Measurements from ENCODE around the gene TMEM270.
"Not testable (repeated sequence)": the region's sequence is repeated elsewhere in the genome, so short reads cannot be mapped to it uniquely, and the experiment has no call there.

The TMEM270 gene

GRCh38 chr7:73832806-73833205, 28.2 kb upstream of the TMEM270 start:
- DNase-seq (ENCODE audit: low read depth in 2 of 2), result no peak

DNA sequence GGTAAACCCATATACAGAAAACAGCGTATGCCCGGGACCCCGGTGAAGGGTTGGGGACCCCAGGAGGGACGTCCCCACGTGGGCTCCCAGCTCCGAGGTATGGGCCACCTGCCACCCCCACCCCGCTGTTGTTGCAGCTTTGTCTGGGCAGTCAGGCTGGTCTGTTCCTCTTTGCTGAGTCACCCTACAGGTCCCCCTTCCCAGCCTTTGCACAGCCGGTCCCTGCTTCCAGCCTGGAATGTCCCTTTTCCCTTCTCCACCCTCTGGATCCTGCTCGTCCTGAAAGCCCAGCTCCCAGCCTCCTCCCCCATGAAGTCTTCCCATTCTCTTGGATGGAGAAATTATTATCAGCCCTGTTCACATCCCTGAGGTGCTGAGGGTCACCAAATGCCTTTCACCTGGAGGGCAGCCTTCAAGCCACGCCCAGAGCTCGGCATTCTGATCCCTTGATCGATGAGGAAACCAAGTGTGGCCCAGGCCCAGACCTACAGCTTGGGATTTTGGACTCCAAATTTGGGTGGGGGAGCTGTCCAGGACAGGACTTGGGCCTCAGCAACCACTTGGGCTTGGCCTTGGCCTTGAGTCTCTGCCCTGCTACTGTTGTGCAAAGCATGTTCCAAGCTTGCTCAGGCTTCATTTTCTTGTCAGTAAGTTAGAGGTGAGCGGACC, 27.6 kb upstream of the TMEM270 start:
- DNase-seq (ENCODE audit: low read depth in 2 of 2), result no peak

- no peak for DNase-seq (ENCODE audit: low read depth in 2 of 2)
Observed at GRCh38 chr7:73834626-73835191, 26.2 kb upstream of the TMEM270 start.

DNA sequence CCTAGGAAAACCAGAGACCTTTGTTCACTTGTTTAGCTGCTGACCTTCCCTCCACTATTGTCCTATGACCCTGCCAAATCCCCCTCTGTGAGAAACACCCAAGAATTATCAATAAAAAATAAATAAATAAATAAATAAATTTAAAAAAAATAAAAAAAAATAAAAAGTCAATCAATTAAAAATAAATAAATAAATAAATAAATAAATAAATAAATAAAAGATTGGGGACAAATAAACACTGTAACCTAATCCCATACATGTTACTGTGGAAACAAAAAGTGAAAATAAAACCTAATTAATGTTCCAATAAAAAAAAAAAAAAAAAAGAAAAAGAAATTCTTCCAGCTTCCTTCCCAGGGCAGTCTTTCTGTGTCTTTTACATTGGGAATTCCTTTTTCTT, 23.8 kb upstream of the TMEM270 start:
- not testable (repeated sequence) for DNase-seq (ENCODE audit: low read depth in 2 of 2)

DNA sequence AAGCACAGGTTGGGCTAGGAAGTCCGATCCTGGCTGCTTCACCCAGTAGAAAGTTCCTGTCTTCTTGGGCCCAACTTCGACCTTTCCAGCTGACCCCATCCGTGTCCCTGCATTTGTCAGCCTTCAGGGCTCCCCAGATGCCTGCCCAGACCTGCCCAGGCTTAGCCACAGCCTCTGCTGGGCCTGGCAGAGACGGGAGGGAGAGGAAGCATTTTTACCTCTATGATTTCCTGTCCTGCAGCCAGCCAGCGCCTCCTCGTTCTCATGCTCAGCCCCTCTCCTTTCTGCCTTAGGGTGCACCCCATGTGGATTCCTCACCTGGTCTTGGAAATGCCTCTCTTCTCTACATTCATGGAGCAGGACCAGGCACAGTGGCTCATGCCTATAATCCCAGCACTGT, 22.3 kb upstream of the TMEM270 start:
- DNase-seq (ENCODE audit: low read depth in 2 of 2), result no peak

DNA sequence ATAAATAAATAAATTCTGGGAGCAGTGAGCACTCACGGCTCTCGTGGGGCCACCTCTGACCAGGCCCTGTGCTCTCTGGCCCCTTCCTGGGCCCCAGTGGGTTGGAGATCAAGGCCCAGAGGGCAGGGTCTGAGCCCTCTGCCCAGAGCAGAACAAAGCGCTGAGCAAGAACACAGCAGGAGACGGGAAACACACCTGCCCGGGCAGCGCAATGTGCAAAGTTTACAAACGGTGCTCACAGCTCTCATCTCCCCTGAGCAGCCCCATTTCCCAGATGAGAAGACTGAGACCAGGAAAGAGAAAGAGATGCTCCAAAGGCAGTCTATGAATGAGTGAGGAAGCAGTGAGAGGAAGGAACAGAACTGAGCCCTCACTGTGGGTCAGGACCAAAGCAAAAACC, 21.7 kb upstream of the TMEM270 start:
- DNase-seq (ENCODE audit: low read depth in 2 of 2), result no peak

GRCh38 chr7:73839743-73840714, 20.9 kb upstream of the TMEM270 start:
- no peak for DNase-seq (ENCODE audit: low read depth in 2 of 2)

- no peak for DNase-seq (ENCODE audit: low read depth in 2 of 2)
Observed at GRCh38 chr7:73840715-73841379, 20.1 kb upstream of the TMEM270 start.

GRCh38 chr7:73841689-73842066, 19.3 kb upstream of the TMEM270 start:
- DNase-seq (ENCODE audit: low read depth in 2 of 2), result no peak

DNA sequence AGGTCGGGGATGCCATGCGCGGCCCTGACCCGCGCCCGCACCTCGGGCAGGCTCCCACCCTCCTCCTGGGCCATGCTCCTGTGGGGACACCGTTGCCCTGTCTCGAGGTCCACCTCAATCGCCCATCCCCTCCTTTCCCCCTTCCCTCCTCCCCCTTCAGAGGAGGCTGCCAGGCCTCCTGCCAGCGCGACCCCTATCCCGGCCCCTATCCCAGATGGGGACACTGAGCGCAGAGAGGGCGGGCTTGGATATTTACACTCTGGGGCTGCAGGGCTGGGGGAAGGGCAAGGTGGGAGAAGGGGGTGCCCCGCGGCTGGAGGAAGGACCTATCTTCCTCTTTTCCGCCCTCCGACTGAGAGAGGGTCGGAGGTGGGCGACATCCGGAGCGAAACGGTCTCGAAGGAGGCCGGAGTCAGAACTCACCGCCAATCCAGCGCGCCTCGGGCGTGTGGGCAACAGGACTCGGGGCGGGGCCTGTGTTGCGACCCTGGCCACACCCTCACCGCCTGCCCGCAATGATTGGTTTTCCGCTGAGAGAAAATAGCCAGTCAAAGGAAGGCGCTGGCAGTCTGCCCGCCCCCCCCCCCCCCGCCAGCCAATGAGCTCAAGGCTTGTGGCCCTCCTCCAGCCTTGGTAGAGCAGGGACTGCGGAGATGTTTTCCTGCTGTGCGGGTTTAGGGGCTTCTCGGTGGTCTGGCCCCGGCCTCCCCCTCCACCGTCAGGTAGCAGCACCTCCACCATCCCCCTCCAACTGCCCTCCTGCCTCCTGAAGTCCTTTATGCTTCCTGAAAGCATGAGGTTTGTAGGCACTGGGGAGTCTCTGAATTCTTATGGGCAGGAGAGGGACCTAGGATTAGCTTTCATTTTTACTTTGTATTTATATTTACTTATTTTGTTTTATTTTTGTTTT, 18.6 kb upstream of the TMEM270 start, which contains the start of gene METTL27:
Gene METTL27 (minus strand): TSS at position 450 of the 910 bp plus-strand sequence. CDS start 376 bp downstream, at position 74.
- peak; percentile 73 to 74 for DNase-seq (ENCODE audit: low read depth in 2 of 2)

DNA sequence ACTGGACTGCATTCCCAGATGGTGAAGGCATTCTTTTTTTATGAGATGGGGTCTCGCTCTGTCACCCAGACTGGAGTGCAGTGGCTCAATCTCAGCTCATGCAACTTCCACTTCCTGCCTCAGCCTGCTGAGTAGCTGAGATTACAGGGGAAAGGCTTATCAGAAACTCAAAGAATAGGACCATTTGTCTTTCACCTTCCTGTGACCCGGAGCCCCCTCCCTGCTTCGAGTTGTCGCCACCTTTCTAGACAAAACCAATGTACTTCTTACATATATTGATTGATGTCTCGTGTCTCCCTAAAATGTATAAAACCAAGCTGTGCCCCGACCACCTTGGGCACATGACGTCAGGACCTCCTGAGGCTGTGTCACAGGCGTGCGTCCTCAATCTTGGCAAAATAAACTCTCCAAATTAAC, 16.8 kb upstream of the TMEM270 start:
- DNase-seq (ENCODE audit: low read depth in 2 of 2), result no peak

DNA sequence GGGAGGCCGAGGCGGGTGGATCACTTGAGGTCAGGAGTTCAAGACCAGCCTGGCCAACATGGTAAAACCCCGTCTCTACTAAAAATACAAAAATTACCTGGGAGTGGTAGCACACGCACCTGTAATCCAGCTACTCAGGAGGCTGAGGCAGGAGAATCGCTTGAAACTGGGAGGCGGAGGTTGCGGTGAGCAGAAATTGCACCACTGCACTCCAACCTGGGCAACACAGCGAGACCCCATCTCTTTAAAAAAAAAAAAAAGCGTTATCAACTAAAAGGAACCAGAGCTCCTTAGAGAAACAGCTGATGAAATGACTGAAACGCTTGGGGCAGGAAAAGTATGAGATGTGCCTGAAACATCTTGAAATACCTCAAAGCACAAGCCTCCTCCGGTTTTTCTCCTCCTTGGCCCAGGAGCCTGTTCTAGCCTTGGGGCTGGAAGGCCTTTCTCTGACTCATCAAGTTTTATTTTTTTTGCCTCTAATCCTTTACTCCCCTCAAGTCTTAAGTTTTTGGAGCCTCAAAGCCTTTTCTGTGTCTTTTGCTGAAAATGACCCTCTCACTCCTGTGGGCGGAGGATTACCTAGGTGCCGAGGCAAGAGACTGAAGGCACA, 16.0 kb upstream of the TMEM270 start:
- DNase-seq (ENCODE audit: low read depth in 2 of 2), result no peak

DNA sequence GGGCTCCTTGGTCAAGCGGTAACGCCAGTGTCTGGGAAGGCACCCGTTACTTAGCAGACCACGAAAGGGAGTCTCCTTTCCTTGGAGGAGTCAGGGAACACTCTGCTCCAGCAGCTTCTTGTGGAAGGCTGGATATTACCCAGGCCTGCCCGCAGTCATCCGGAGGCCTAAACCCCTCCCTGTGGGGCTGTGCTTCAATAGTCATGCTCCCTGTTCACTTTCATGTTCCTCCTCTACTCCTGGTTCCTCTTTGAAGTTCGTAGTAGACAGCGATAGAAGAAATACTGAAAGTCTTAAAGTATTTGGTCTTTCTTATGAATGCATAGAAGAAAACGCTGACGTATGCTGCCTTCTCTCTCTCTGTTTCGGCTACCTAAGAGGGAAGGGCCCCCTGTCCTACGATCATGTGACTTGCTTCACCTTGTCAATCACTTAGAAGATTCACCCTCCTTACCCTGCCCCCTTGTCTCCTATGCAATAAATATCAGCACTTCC, 15.2 kb upstream of the TMEM270 start:
- not testable (repeated sequence) for DNase-seq (ENCODE audit: low read depth in 2 of 2)

DNA sequence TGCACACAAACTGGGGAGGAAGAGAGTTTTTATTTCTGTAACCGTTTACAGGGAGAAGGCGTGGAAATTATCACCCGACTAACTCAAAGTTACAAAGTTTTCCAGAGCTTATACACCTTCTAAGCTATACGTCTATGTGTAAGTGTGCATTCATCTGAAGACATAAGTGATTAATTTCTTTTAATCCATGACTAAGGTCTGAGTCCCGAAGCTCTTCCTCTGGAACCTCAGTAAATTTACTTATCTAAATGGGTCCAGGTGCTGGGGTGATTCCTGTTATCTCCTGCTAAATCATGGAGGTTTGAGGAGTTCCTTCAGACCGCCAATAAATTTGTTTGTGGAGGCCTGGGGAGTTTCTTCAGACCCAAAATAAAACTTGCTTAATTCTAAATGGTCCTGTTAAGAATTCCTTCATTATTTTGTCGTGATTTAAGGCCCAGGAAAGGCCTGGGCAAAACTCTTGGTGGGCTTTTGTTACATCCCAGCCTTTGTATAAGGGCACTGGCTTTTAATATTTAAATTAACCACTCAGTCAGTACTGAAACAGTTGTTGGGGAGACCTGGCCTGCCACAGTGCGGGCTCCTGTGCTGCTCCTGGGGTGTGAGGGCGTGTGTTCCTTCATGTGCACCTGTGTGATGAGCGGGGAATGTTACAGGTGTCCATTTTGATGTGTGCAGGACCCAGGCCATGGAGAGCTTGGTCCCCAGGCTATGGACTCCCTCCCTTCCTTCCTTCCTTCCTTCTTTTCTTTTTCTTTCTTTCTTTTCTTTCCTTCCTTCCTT, 12.8 kb upstream of the TMEM270 start:
- no peak for DNase-seq (ENCODE audit: low read depth in 2 of 2)

- DNase-seq (ENCODE audit: low read depth in 2 of 2), result no peak
Observed at GRCh38 chr7:73850781-73851207, 10.2 kb upstream of the TMEM270 start.

GRCh38 chr7:73851410-73852338, 9.3 kb upstream of the TMEM270 start:
- DNase-seq (ENCODE audit: low read depth in 2 of 2), result no peak

GRCh38 chr7:73852500-73852899, 8.5 kb upstream of the TMEM270 start:
- DNase-seq (ENCODE audit: low read depth in 2 of 2), result no peak

DNA sequence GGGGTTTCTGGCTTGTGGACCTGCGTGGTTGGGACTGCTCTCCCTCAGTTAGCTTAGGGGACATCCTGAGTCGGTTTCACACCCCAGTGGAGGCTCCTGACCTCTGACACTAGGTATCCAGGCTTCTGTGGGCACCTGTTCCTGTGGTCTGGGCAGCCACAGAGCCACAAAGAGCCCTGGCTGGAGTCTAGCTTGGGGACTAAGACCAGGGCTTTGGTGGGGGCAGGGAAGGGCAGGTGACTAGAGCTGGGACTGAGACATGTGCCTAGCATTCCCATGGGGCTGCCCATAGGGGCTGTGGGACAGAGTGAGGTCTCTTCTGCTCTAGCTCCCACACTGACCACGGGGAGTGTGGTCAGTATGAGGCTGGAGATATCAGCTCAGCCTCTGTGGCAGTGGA, 4.0 kb upstream of the TMEM270 start:
- DNase-seq (ENCODE audit: low read depth in 2 of 2), result no peak

All from stimulated activated CD4-positive, alpha-beta T cell treated with anti-CD3 and anti-CD28 coated beads, Interleukin-1b, Interleukin-23, amount 100 ng/mL, for 1 hour (primary cell).